Skeletal muscle cell (primary cell): ENCODE measurements around the gene ZNF354C.
"Not testable (repeated sequence)": the region's sequence is repeated elsewhere in the genome, so short reads cannot be mapped to it uniquely, and the experiment has no call there.

Experiments used
- DNase-seq: peaks from one replicate; pipeline ENCODE4 v3.0.0-alpha.2; 2010; ENCODE audit warnings: low read depth
- H3K4me3 ChIP-seq: 2 replicates; pipeline ENCODE4 v1.5.1; 2011; ENCODE audit warnings: low read depth, mild to moderate bottlenecking, control low read depth, low read length, moderate library complexity

The ZNF354C gene

DNA sequence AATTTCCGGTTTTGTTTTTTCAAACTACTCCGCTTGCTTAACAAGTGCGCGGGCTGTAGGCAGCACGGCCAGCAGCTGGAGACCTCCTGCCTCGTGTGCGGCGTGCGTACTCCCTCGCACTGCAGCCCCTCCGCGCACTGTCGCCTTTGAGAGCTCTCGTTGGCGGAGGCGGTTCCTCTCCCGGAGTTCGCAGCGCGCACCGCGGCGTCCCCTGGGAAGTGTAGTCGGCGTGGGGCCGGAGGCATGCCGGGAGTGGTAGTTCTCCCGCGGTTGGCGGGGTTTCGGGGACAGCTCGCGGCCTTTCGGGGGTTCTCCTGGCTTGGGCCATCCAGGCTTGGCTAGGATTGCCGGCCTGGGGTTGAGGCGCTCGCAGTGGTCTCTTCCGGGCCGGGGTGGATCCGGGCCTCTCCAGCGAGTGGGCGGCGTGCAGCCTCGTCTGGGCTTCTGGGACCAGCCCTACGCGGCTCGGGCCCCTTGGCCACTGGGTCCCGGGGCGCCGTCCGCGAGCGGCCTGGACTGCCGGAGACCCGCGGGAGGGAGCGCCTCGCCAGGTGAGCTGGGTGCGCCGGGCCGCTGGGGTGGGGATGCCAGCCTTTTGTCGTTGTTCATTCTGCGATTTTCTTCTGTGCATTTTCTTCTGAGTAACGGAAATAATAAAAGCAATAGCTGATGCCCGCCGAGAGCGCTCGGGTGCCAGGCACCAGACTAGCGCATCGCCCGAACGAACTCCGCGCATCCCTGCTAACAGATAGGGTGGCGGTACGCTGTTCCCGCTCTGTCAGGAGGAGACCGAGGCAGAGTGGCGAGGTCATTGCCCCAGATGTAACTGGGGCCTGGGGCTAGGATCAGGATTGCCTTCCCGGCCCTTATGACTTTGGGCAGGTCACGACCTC, at the start of gene ZNF354C:
Gene ZNF354C, plus strand, starts transcription at position 258 of the 893 bp plus-strand sequence. CDS start 1,696 bp downstream, outside the sequence.
- DNase-seq = peak; percentile 77
- peak within 1 kb of the TSS; percentile 78 for H3K4me3 ChIP-seq

DNA sequence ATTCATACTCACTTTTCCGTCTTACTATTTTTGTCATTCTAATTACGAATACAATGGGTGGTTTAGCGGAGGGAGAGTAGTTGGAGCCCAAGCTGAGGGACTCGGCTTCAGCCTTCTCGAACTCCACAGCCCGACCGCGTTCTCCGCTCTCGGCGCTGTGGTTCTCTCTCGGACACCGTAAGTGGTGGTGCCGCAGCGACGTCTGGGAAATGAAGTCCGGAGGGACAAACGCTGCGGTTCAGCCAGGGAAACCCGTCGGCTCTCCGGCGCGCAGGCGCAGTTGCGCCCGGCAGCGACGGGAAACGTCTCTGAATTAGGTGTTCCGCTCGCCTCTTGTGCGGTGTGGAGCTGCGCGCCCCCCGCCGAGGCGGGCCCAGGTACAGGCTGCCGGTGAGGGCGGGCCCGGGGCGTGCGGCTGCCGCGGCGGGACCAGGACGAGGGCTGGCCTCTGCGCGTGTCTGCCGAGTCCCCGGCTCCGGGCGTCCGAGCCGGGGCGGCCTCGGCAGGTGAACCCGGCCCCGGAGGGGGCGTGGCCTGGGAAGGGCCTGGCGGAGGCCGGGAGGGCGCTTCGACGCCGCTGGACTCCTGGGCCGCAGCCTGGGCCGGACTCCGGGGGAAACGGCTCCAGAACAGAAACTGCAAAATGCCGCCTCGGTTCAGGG, 36.5 kb upstream of the ZNF354C start, which contains the start of gene ZNF879:
Gene ZNF879, plus strand, starts transcription at position 277 of the 662 bp plus-strand sequence. CDS start 1,201 bp downstream, outside the sequence.
- peak; percentile 81 for DNase-seq
- peak within 1 kb of the TSS; percentile 65 for H3K4me3 ChIP-seq

GRCh38 chr5:179033004-179033580, 27.1 kb upstream of the ZNF354C start:
- no peak for DNase-seq
- H3K4me3 ChIP-seq = no peak overlapping the region

- no peak overlapping the region for H3K4me3 ChIP-seq
- DNase-seq = no peak
Measured at GRCh38 chr5:179044765-179045164, 15.4 kb upstream of the ZNF354C start.

- DNase-seq = no peak
- no peak overlapping the region for H3K4me3 ChIP-seq
Measured at GRCh38 chr5:179051784-179052183, 8.4 kb upstream of the ZNF354C start.

DNA sequence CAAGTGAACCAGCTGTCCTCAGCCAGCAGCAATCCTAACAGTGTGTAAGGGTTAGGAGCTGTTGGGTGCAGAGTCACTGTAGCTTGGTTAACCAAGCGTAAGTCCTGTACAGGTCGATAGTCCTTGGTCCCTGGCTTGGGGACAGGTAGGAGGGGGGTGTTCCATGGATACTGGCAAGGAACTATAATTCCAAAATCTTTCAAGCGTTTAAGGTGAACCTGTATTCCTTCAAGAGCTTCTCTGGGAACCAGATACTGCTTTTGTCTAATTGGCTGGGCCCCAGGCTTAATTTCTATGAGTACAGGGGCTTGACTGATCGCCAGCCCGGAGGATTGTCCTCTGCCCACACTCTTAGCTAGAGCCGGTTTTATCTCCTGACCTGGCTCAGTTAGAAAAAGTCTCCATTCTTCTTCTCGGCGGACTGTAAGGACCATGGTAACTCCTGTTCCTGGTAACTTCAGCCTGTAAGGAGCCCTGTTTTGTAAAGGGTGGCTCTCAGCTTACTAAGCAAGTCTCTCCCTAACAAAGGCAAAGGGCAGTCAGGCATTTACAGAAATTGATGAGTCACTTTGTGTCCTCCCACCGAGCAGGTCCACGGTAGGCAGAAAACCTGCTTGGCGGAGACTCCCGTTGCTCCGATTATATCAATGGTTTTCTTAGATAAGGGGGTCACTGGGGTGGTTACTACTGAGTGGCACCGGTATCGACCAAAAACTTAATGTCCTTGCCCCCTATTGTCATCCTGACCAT, 6.0 kb upstream of the ZNF354C start:
- DNase-seq = no peak
- no peak overlapping the region for H3K4me3 ChIP-seq

GRCh38 chr5:179054876-179055275, 5.3 kb upstream of the ZNF354C start:
- no peak overlapping the region for H3K4me3 ChIP-seq
- DNase-seq = no peak

GRCh38 chr5:179055436-179055835, 4.7 kb upstream of the ZNF354C start:
- DNase-seq = no peak
- no peak overlapping the region for H3K4me3 ChIP-seq

DNA sequence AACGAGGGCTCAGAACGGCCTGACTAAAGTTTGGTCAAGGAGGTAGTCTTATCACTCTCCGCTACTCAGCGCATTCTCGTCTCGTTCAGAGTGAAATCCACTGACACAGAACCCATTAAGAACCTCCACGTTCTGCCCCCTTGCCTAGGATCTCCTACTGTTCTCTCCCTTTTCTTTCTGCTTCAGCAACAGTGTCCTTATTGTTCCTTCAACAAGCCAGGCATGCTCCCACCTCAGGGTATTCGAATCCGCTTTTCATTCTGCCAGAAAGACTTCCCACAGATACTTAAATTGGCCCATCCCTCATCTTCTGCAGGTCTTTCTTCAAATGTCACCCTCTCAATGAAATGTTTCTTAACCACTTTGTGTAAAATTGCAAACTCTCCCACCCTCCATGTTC, 4.3 kb upstream of the ZNF354C start:
- H3K4me3 ChIP-seq = no peak overlapping the region
- no peak for DNase-seq

- H3K4me3 ChIP-seq = peak overlapping the region; percentile 78
- no peak for DNase-seq
Measured at GRCh38 chr5:179061025-179061424, 852 bp downstream of the ZNF354C start.

DNA sequence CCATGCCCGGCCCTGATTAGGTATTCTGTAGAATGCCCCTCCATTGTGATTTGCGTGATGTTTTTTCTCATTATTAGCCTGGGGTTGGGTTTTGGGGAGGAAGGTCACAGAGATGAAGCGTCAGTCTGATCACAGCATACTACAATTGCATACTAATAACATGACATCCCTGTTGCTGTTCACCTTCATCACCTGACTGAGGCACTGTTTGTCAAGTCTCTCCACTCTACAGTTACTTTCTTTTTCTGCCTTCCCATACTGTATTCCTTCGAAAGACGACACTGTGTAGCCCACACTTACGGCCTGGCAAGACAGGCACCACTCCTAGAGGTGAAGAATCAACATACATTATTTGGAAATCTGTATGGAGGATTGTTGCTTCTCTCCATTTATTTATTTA, 5.5 kb downstream of the ZNF354C start:
- DNase-seq = no peak
- H3K4me3 ChIP-seq = no peak overlapping the region

GRCh38 chr5:179079165-179079987, 19.2 kb downstream of the ZNF354C start:
- no peak for DNase-seq
- no peak overlapping the region for H3K4me3 ChIP-seq

DNA sequence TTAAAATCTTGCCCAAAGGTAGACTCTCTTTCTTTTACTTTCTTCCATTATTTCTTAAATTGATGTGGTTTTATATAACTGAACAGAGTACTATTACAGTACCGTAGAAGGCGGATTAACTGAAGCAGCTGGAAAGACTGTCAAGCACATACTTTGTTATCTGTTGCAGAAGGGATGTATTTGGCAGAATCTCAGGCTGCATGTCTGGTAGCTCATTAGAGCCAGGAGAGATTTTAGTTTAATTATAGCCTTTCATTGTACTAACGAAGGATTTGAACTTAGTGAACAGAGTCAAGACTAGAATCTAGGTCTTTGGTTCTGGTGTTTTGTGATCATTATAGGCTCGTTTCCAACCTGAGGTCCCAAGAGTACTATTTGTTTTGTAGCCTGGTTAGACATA, 20.6 kb downstream of the ZNF354C start:
- no peak for DNase-seq
- no peak overlapping the region for H3K4me3 ChIP-seq

DNA sequence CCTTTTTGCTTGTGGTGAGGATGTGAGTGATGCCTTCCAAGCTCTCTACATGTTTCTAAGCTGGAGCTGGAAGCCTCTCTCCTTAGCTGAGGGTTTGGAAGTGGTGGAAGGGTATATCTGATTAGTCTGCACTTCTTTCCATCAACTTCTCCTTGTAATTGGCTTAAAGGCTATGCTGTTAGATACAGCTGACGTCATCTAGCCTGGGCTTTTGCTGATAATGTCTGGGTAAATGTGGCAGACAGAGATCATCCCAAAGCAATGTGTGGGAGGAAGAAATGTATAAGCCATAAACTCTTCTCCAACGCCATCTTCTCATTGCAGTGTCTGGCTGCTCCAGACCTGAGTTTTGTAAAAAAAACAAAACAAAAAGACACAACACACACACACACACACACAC, 29.3 kb downstream of the ZNF354C start:
- DNase-seq = no peak

DNA sequence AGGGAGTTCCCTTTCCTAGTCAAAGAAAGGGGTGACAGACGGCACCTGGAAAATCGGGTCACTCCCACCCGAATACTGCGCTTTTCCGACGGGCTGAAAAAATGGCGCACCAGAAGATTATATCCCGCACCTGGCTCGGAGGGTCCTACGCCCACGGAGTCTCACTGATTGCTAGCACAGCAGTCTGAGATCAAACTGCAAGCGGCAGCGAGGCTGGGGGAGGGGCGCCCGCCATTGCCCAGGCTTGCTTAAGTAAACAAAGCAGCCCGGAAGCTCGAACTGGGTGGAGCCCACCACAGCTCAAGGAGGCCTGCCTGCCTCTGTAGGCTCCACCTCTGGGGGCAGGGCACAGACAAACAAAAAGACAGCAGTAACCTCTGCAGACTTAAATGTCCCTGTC, 41.1 kb downstream of the ZNF354C start:
- not testable (repeated sequence) for H3K4me3 ChIP-seq, DNase-seq

More for the DNA sequence above, 29.3 kb downstream of the ZNF354C start:
- no peak overlapping the region for H3K4me3 ChIP-seq

DNA sequence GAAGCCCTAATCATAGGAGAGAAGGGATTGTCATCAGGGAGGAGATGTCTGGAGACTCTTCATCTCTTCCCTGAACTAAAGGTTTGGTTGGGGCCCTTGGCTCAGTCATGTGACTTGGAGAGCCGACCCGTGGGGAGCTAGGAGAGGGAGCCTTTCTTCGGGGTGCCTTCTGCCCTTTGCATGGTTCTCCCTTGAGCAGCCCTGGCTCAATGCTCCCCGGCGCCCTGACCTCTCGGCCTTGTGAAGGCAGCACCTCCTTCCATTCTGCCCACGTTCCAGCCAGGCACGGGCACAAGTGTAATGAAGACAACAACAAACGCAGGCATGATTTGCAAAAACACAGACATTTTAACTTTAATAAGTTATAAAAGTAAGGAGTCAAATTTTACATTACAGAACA, 50.4 kb downstream of the ZNF354C start:
- H3K4me3 ChIP-seq = no peak overlapping the region
- DNase-seq = no peak

- DNase-seq = no peak
- no peak overlapping the region for H3K4me3 ChIP-seq
Measured at GRCh38 chr5:179111267-179112207, 51.4 kb downstream of the ZNF354C start.
